PC-3 (cell line): ENCODE results near the gene SLC19A1. TPM values are rescaled to one million over a fixed set of nuclear protein-coding genes. Genes with fewer than 3 reads are reported as not detected.
"Not testable (repeated sequence)": the region's sequence is repeated elsewhere in the genome, so short reads cannot be mapped to it uniquely, and the experiment has no call there.

ENCODE experiments used
- ATAC-seq: fragments of 200-7000 bp; cut with Tn5 transposase; 2 replicates; pipeline ENCODE4 v1.9.1; 2020; ENCODE audit warnings: mild to moderate bottlenecking, moderate library complexity
- BruUV-seq: library from RNA; stranded (reverse); fragments of 400-500 nt; replicated peaks from 2 replicates; lab custom pipeline; 2021; lab: Mats Ljungman, UMichigan
- CTCF ChIA-PET: fragments of 300-600 bp; sonication (Branson Sonifier 250); formaldehyde crosslinking; loops from one replicate; lab custom pipeline; 2022; ENCODE audit warnings: antibody characterized with exemption; lab: Charles Lee
- POLR2A ChIA-PET: fragments of 300-600 bp; sonication (Branson Sonifier 250); formaldehyde crosslinking; loops from one replicate; lab custom pipeline; 2022; ENCODE audit warnings: antibody characterized with exemption; ENCODE audit not compliant: unreplicated experiment; lab: Charles Lee
- DNase-seq: peaks from one replicate; pipeline ENCODE4 v3.0.0-alpha.2; 2015
- H2AFZ ChIP-seq: fragments of 300-600 bp; sonication (generic); 2 replicates; pipeline ENCODE4 v1.6.0; 2016; ENCODE audit warnings: antibody characterized with exemption, low read length
- H3F3A ChIP-seq: fragments of 300-600 bp; sonication (generic); one replicate; pipeline ENCODE4 v1.6.0; 2017; ENCODE audit warnings: antibody characterized with exemption, low read length, control low read depth, mild to moderate bottlenecking; ENCODE audit not compliant: unreplicated experiment
- H3K27ac ChIP-seq: fragments of 300-600 bp; sonication (generic); 2 replicates; pipeline ENCODE4 v1.5.1; 2016; ENCODE audit warnings: mild to moderate bottlenecking, low read length
- H3K27me3 ChIP-seq: fragments of 300-600 bp; sonication (generic); 2 replicates; pipeline ENCODE4 v1.6.1; 2016; ENCODE audit warnings: low read length, mixed read lengths
- H3K36me3 ChIP-seq: fragments of 300-600 bp; sonication (generic); 2 replicates; pipeline ENCODE4 v1.6.1; 2016; ENCODE audit warnings: low read depth, mixed run types, low read length, mixed read lengths
- H3K4me1 ChIP-seq: fragments of 300-600 bp; sonication (generic); 2 replicates; pipeline ENCODE4 v1.5.1; 2016; ENCODE audit warnings: low read length; ENCODE audit not compliant: insufficient read depth
- H3K4me2 ChIP-seq: fragments of 300-600 bp; sonication (generic); 2 replicates; pipeline ENCODE4 v1.6.0; 2016; ENCODE audit warnings: low read length
- H3K4me3 ChIP-seq: fragments of 300-600 bp; sonication (generic); 2 replicates; pipeline ENCODE4 v1.5.1; 2016; ENCODE audit warnings: mild to moderate bottlenecking, low read length, mixed read lengths
- H3K79me2 ChIP-seq: fragments of 300-600 bp; sonication (generic); 2 replicates; pipeline ENCODE4 v1.6.1; 2017; ENCODE audit warnings: low read length, mixed read lengths
- H3K9ac ChIP-seq: fragments of 300-600 bp; sonication (generic); 2 replicates; pipeline ENCODE4 v1.6.0; 2016; ENCODE audit warnings: mild to moderate bottlenecking, low read length
- H3K9me2 ChIP-seq: fragments of 300-600 bp; sonication (generic); replicated peaks from 2 replicates; pipeline ENCODE4 v1.6.1; 2016; ENCODE audit warnings: mixed run types, low read length, mixed read lengths
- H3K9me3 ChIP-seq: fragments of 300-600 bp; sonication (generic); 2 replicates; pipeline ENCODE4 v1.6.1; 2016; ENCODE audit warnings: low read length, mixed read lengths
- H4K20me1 ChIP-seq: fragments of 300-600 bp; sonication (generic); 2 replicates; pipeline ENCODE4 v1.6.1; 2016; ENCODE audit warnings: low read length, mixed read lengths
- CTCF ChIP-seq: fragments of 300-600 bp; sonication (generic); conservative IDR thresholded peaks from 2 replicates; pipeline ENCODE4 v1.5.1; 2017; ENCODE audit warnings: antibody characterized with exemption, low read depth, mild to moderate bottlenecking, low read length
- EZH2 ChIP-seq: fragments of 300-600 bp; sonication (generic); IDR thresholded peaks from one replicate; pipeline ENCODE4 v1.6.1; 2017; ENCODE audit warnings: antibody characterized with exemption, mild to moderate bottlenecking, low read length; ENCODE audit not compliant: unreplicated experiment
- EZH2phosphoT487 ChIP-seq: fragments of 300-600 bp; sonication (generic); IDR thresholded peaks from 2 replicates; pipeline ENCODE4 v1.6.1; 2018; ENCODE audit warnings: mild to moderate bottlenecking, antibody characterized with exemption, low read length, borderline replicate concordance
- intact Hi-C: fragments of 100-400 bp; cut with micrococcal nuclease; formaldehyde crosslinking; loops from 2 replicates; pipeline ENCODE4 v1.9.0; 2023
- total RNA-seq: library from RNA; depleted of rRNA; stranded (reverse); fragments of >200 nt; gene quantifications from 2 replicates; pipeline ENCODE4 v1.2.3, GENCODE V29; 2014

Gene SLC19A1
- total RNA-seq, 1 experiment from 2014 or later, result 54.2 TPM

GRCh38 chr21:45562965-45563364 lies 20.7 kb upstream of the SLC19A1 start:
- H3K4me2 ChIP-seq, result no peak overlapping the region
- TF ChIP-seq EZH2 (no peak), CTCF (no peak), EZH2phosphoT487 (no peak)
- H3K36me3 ChIP-seq, result no peaks in the 10 kb centered on the region
- H3K4me1 ChIP-seq, result no peaks in the 10 kb centered on the region
- H3K27me3 ChIP-seq, result peaks cover 57% of the 10 kb centered on the region
- peaks cover 5% of the 10 kb centered on the region; the same call in 1 of the 2 replicates for H3K9me3 ChIP-seq
- H2AFZ ChIP-seq, result no peak overlapping the region
- ChIA-PET POLR2A (no interaction called here), CTCF (interaction anchor here (1.3 kb wide), 1 partner anchor 78 kb away, joined by 4 read pairs; no protein-coding TSS in a partner anchor)
- no peaks in the 10 kb centered on the region for H4K20me1 ChIP-seq
- BruUV-seq, result no TSS peak
- H3K9ac ChIP-seq, result no peak overlapping the region
- DNase-seq, result no peak
- no peak overlapping the region for H3K27ac ChIP-seq
- H3K4me3 ChIP-seq, result no peak overlapping the region
- H3K79me2 ChIP-seq, result no peaks in the 10 kb centered on the region
- H3K9me2 ChIP-seq, result no peaks in the 10 kb centered on the region
- intact Hi-C loops, result no loop called here
- no peaks in the 10 kb centered on the region for H3F3A ChIP-seq
- no peak for ATAC-seq

DNA sequence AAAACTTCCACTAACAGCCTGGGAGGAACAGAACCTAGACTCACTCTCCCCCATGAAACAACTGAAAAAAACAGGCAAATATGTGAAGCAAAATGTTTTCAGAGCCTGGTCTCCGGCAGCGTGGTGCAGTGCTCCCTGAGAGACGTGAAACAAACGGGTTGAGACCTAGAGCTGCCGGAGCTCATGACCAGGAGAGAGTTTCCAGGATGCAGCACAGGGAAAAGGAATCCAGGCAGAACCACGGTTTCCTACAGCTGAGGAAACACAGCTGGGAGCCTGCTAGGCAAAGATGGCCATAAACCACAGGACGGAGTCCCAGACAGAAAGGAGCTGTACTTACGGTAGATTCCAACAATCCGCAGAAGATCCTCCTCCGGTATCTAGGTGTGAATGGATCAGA lies 20.2 kb upstream of the SLC19A1 start:
- H3K9ac ChIP-seq, result no peak overlapping the region
- H3K9me3 ChIP-seq, result peaks cover 5% of the 10 kb centered on the region; the same call in 1 of the 2 replicates
- H3K4me3 ChIP-seq, result no peak overlapping the region
- no peaks in the 10 kb centered on the region for H3K9me2 ChIP-seq
- no peaks in the 10 kb centered on the region for H3K4me1 ChIP-seq
- H3K27ac ChIP-seq, result no peak overlapping the region
- CTCF ChIA-PET, result interaction anchor here (1.3 kb wide), 1 partner anchor 79 kb away, joined by 4 read pairs; no protein-coding TSS in a partner anchor
- POLR2A ChIA-PET, result no interaction called here
- no peak overlapping the region for H3K4me2 ChIP-seq
- no peaks in the 10 kb centered on the region for H3K79me2 ChIP-seq
- H2AFZ ChIP-seq, result no peak overlapping the region
- ATAC-seq (no peak), DNase-seq (no peak)
- no peaks in the 10 kb centered on the region for H4K20me1 ChIP-seq
- no peak for TF ChIP-seq CTCF
- no peak for TF ChIP-seq EZH2
- no peak for TF ChIP-seq EZH2phosphoT487
- no peaks in the 10 kb centered on the region for H3F3A ChIP-seq
- peaks cover 51% of the 10 kb centered on the region for H3K27me3 ChIP-seq
- no TSS peak for BruUV-seq
- intact Hi-C loops, result no loop called here
- H3K36me3 ChIP-seq, result no peaks in the 10 kb centered on the region

DNA sequence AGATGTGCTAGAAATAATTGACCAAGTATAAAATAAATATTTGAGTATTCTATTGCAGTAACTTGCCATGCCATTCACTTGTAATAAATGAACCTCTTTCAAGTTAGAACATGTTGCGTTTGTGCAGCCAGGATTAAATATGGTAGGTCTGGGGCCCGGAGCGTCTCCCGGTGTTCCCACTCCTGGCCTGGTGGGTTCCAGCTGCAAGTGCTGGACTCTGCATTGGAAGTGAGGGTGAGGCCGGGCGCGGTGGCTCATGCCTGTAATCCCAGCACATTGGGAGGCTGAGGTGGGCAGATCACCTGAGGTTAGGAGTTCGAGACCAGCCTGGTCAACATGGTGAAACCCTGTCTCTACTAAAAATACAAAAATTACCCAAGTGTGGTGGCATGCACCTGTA lies 19.0 kb upstream of the SLC19A1 start:
- DNase-seq, H3F3A ChIP-seq, H3K9me2 ChIP-seq, H3K4me2 ChIP-seq, H3K4me3 ChIP-seq, H3K27ac ChIP-seq, intact Hi-C loops, H3K9ac ChIP-seq, BruUV-seq, H3K4me1 ChIP-seq, POLR2A ChIA-PET, H3K9me3 ChIP-seq, H4K20me1 ChIP-seq, H3K36me3 ChIP-seq, ATAC-seq, CTCF ChIA-PET, H2AFZ ChIP-seq, H3K79me2 ChIP-seq: not testable (repeated sequence)
- H3K27me3 ChIP-seq, result peaks cover 40% of the 10 kb centered on the region
